GOT3 (cell line): ENCODE results near the gene MS4A18.

Source experiments
- DNase-seq: peaks from one replicate; lab custom pipeline; 2025; ENCODE audit warnings: mixed read lengths; lab: John Stamatoyannopoulos, UW

Gene MS4A18

GRCh38 chr11:60767388-60767811 lies 42.9 kb downstream of the MS4A18 start:
- no peak for DNase-seq

- DNase-seq = no peak
Measured at GRCh38 chr11:60768202-60768601, 43.7 kb downstream of the MS4A18 start.

- DNase-seq = no peak
Measured at GRCh38 chr11:60769273-60769672, 44.8 kb downstream of the MS4A18 start.

GRCh38 chr11:60769811-60770210 lies 45.3 kb downstream of the MS4A18 start:
- no peak for DNase-seq

- no peak for DNase-seq
Measured at GRCh38 chr11:60771146-60771545, 46.6 kb downstream of the MS4A18 start.

- no peak for DNase-seq
Measured at GRCh38 chr11:60771879-60772525, 47.5 kb downstream of the MS4A18 start.

GRCh38 chr11:60772666-60773065 lies 48.1 kb downstream of the MS4A18 start:
- no peak for DNase-seq

- DNase-seq = no peak
Measured at GRCh38 chr11:60774726-60775125, 50.2 kb downstream of the MS4A18 start.

GRCh38 chr11:60775420-60775961 lies 51.0 kb downstream of the MS4A18 start:
- DNase-seq = peak; percentile 73

- DNase-seq = no peak
Measured at GRCh38 chr11:60776167-60776566, 51.6 kb downstream of the MS4A18 start.

GRCh38 chr11:60777106-60777505 lies 52.6 kb downstream of the MS4A18 start:
- no peak for DNase-seq

GRCh38 chr11:60777572-60777971 lies 53.1 kb downstream of the MS4A18 start:
- no peak for DNase-seq

- DNase-seq = no peak
Measured at GRCh38 chr11:60780065-60780464, 55.5 kb downstream of the MS4A18 start.

- no peak for DNase-seq
Measured at GRCh38 chr11:60780774-60781173, 56.3 kb downstream of the MS4A18 start.

GRCh38 chr11:60781286-60781980 lies 56.9 kb downstream of the MS4A18 start:
- no peak for DNase-seq

GRCh38 chr11:60781981-60782316 lies 57.4 kb downstream of the MS4A18 start:
- DNase-seq = no peak

- DNase-seq = no peak
Measured at GRCh38 chr11:60782393-60783140, 58.0 kb downstream of the MS4A18 start.

- DNase-seq = no peak
Measured at GRCh38 chr11:60783141-60783484, 58.6 kb downstream of the MS4A18 start.

GRCh38 chr11:60783911-60784310 lies 59.4 kb downstream of the MS4A18 start:
- no peak for DNase-seq

- no peak for DNase-seq
Measured at GRCh38 chr11:60785136-60785535, 60.6 kb downstream of the MS4A18 start, which contains the start of gene MS4A10. TSS of gene MS4A10 (plus strand) at chr11:60785333. CDS start at chr11:60790336, 5,003 bp downstream.

- no peak for DNase-seq
Measured at GRCh38 chr11:60785806-60786361, 61.4 kb downstream of the MS4A18 start.

- DNase-seq = no peak
Measured at GRCh38 chr11:60786811-60787567, 62.5 kb downstream of the MS4A18 start.
